Psoas muscle (tissue), 8 donors: ENCODE data around the gene SMG7. TPM values are rescaled to one million over a fixed set of nuclear protein-coding genes. Genes with fewer than 3 reads are reported as not detected.
A peak's percentile ranks its signal among the peaks of the same experiment; 100 is the strongest.

ENCODE experiments used
- ATAC-seq, 4 donors: fragments of 200-7000 bp; cut with Tn5 transposase; one replicate each; pipeline ENCODE4 v1.9.1; 2020; ENCODE audit warnings: moderate library complexity in 3 of 4, mild to moderate bottlenecking in 2 of 4
- DNase-seq, 2 donors: peaks; one replicate each; pipeline ENCODE4 v3.0.0-alpha.2; 2020
- H3K27ac ChIP-seq: fragments of 200-600 bp; one replicate; pipeline ENCODE4 v1.8.0; 2022
- H3K27me3 ChIP-seq, 3 donors: fragments of 200-600 bp in 1 of 3; one replicate each; pipeline versions ENCODE4 v1.6.1 to v1.8.0; 2013 to 2022; ENCODE audit warnings: low read length in 2 of 3, mild to moderate bottlenecking in 2 of 3, moderate library complexity in 1 of 3; ENCODE audit not compliant: insufficient read depth in 3 of 3
- H3K36me3 ChIP-seq, 2 donors: fragments of 200-600 bp in 1 of 2; one replicate each; pipeline versions ENCODE4 v1.6.1 to v1.8.0; 2013 to 2022; ENCODE audit warnings: low read depth in 1 of 2, mild to moderate bottlenecking in 1 of 2, moderate library complexity in 1 of 2; ENCODE audit not compliant: insufficient read depth in 1 of 2
- H3K4me1 ChIP-seq: fragments of 200-600 bp; one replicate; pipeline ENCODE4 v1.8.0; 2022
- H3K4me3 ChIP-seq: fragments of 200-600 bp; one replicate; pipeline ENCODE4 v1.8.0; 2022; ENCODE audit warnings: mild to moderate bottlenecking
- H3K9me3 ChIP-seq: fragments of 200-600 bp; one replicate; pipeline ENCODE4 v1.8.0; 2022
- WGBS, 3 donors: extraction: QIAGEN DNeasy Blood & Tissue Kit; methylation state at CpG; one replicate each; pipeline versions ENCODE4 v1.1.6 to v1.1.7; 2013; 5-methylcytosine and 5-hydroxymethylcytosine counted together
- intact Hi-C, 2 donors: fragments of 100-400 bp; cut with DNase I; formaldehyde crosslinking; loops; one replicate each; pipeline versions ENCODE4 v1.11.0 to v1.14.2; 2022
- polyA plus RNA-seq, 3 donors: library from polyadenylated mRNA; stranded (reverse); fragments of 200-250 nt; gene quantifications; one replicate each; pipeline ENCODE4 v1.2.3, GENCODE V29; 2013
- total RNA-seq, 4 donors: library from RNA; stranded (reverse); fragmentation: NEBNext Ultra II Directional in 2 of 4; extraction: Animal tissue kit (Norgen Biotek cat#: 25700) in 2 of 4; gene quantifications; one replicate each; pipeline versions ENCODE4 v1.2.1 to v1.2.4, GENCODE V29; 2021 to 2023
- TF ChIP-seq, protein P1 (sequence below): fragments of 200-600 bp; IDR thresholded peaks from one replicate; pipeline ENCODE4 v1.8.0; 2022; ENCODE audit warnings: antibody characterized with exemption
- donor health status: healthy with polysubstance abuse.
- donor health status: DM: no; HTN: no; CAD: no; lungs with moderate emphysema.
- donor health status: Bipolar disorder and iron deficiency.
- donor health status: healthy.
- donor health status: DM: yes; HTN: yes; CAD: no.
- donor health status: DM: no; HTN: no; CAD: no.
- donor health status: DM: no; HTN: no; CAD: no.
- donor health status: DM: yes; HTN: yes; CAD: no.

The SMG7 gene
- total and polyA plus RNA-seq, 7 donors, result 14.1 to 40.3 (median 26.4) TPM

DNA sequence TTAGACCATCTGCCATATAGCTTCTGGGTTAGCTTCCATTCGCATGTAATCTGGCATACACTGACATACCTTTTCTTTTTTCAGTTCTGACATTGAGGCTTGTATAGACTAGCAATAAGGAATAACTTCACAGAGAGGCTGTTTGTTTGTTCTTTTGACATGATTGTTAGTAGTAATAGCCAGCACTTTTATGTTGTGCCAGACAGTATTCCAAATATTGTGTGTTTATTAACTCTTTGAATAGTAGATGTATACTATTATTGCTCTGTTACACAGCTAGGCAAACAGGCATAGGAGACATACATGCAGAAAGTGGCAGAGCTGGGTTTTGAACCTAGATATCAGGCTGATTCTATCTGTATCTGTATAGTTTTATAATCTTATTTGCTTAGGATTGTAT is 12.6 kb downstream of the SMG7 start:
- Histone ChIP-seq H3K4me1 (peaks cover 25% of the 10 kb centered on the region), H3K4me3 (no peak overlapping the region), H3K27ac (no peak overlapping the region), H3K9me3 (no peaks in the 10 kb centered on the region), H3K36me3 (no peaks in the 10 kb centered on the region), H3K27me3 (no peaks in the 10 kb centered on the region)
- ATAC-seq (no peak), DNase-seq (no peak)
- intact Hi-C loops, result no loop called here
- WGBS, 3 donors, result 84 to 89% (median 86%) methylated on average over 1 of the region's 1 CpG
- TF ChIP-seq, protein P1, sequence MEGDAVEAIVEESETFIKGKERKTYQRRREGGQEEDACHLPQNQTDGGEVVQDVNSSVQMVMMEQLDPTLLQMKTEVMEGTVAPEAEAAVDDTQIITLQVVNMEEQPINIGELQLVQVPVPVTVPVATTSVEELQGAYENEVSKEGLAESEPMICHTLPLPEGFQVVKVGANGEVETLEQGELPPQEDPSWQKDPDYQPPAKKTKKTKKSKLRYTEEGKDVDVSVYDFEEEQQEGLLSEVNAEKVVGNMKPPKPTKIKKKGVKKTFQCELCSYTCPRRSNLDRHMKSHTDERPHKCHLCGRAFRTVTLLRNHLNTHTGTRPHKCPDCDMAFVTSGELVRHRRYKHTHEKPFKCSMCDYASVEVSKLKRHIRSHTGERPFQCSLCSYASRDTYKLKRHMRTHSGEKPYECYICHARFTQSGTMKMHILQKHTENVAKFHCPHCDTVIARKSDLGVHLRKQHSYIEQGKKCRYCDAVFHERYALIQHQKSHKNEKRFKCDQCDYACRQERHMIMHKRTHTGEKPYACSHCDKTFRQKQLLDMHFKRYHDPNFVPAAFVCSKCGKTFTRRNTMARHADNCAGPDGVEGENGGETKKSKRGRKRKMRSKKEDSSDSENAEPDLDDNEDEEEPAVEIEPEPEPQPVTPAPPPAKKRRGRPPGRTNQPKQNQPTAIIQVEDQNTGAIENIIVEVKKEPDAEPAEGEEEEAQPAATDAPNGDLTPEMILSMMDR, result no peak

GRCh38 chr1:183487674-183488442 is 15.6 kb downstream of the SMG7 start:
- ATAC-seq (peak in 1 of 4 donors; percentile 54), DNase-seq (no peak)
- Histone ChIP-seq H3K4me3 (no peak overlapping the region), H3K27me3 (no peaks in the 10 kb centered on the region), H3K9me3 (no peaks in the 10 kb centered on the region), H3K36me3 (no peaks in the 10 kb centered on the region), H3K4me1 (peaks cover 23% of the 10 kb centered on the region), H3K27ac (no peak overlapping the region)
- WGBS, 3 donors, result 37 to 77% (median 61%) methylated on average over 2 of the region's 2 CpGs
- TF ChIP-seq, protein P1, result no peak
- intact Hi-C loops, result no loop called here

- ATAC-seq (peak in 1 of 4 donors; percentile 47), DNase-seq (no peak)
- no peak overlapping the region for H3K4me3 ChIP-seq
- TF ChIP-seq, protein P1, result no peak
- H3K36me3 ChIP-seq, result no peaks in the 10 kb centered on the region
- no peaks in the 10 kb centered on the region for H3K27me3 ChIP-seq
- H3K9me3 ChIP-seq, result no peaks in the 10 kb centered on the region
- peaks cover 27% of the 10 kb centered on the region for H3K4me1 ChIP-seq
- intact Hi-C loops, result no loop called here
- 56 to 75% (median 59%) methylated on average over 5 of the region's 5 CpGs for WGBS, 3 donors
- H3K27ac ChIP-seq, result no peak overlapping the region
These were observed 18.6 kb downstream of the SMG7 start for GRCh38 chr1:183490932-183491331.

- Histone ChIP-seq H3K4me3 (no peak overlapping the region), H3K36me3 (no peaks in the 10 kb centered on the region), H3K9me3 (no peaks in the 10 kb centered on the region), H3K27me3 (no peaks in the 10 kb centered on the region), H3K27ac (no peak overlapping the region), H3K4me1 (peaks cover 25% of the 10 kb centered on the region)
- DNase-seq, result no peak
- TF ChIP-seq, protein P1, result no peak
- WGBS, 3 donors, result 67 to 85% (median 80%) methylated on average over 12 of the region's 12 CpGs
- intact Hi-C loops, result no loop called here
- peak in 2 of 4 donors; percentile 47 to 58 for ATAC-seq
These were observed 21.4 kb downstream of the SMG7 start for GRCh38 chr1:183493540-183494245.
